Activated effector memory CD4-positive, alpha-beta T cell treated with Interleukin-2 at 50 U/mL for 16 hours (primary cell): Measurements from ENCODE around the gene PLEKHG1.

Experiments
- DNase-seq: peaks from one replicate; pipeline ENCODE4 v3.0.0-alpha.2; 2020

Gene PLEKHG1

DNA sequence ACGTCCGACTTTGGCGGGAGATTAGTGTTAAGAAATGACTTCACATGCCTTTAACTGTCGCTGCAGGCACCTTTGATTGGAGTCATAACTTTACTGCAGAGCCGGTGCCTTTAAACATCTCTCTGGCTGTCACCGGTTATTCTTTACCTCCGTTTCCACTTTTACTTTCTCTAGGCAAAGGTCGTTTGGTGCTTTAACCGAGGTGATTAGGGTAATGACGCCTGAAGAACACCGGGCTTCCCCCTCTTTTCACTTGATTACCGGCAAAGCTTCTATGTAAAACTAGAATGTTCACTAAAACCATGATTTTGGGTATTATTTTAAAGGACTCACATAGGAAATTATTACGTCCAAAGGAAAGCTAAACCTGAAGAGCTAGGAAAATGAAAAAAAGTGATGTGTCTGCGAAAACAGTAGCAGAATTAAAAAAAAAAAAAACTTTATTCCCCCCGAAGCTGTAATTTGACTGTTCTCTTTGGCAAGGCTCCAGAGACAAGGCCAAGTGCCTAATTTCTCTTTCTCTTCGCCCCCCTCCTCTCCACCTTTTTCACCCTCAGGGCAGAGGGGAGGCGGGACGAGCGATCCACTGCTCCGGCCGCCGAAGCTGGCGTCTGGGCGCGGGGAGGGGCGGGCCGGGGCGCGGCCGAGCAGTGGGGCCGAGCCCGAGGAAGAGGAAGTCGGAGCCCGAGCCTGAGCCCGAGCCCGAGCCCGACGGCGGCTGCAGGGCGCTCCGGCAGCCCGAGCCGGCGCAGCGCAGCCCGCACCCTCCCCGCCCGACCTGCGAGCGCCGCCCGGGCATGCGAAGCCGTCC lies at the start of gene PLEKHG1:
PLEKHG1 (plus strand) TSS at position 687 of the 811 bp plus-strand sequence. CDS start 133,797 bp downstream, outside the sequence.
- DNase-seq = peak; percentile 49

DNA sequence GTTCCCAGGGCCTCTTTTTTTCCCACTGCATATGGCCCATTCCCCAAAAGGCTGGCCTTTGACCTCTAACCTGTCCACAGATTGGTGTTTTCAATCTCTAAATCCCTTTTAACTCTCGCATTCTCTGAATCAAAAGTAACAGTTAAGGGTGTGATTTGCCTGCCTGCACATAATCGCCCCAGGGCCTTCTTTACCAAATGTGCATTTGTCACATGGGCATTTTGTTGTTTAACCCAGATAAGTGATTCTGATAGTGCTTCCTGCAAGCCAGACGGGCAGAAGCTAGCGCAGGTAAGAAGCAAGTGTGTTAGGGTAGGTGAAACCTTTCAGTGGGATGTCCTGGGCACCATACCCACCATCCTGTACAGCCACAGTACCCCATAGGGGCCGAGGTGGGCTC lies 49.4 kb upstream of the PLEKHG1 start:
- DNase-seq = no peak

DNA sequence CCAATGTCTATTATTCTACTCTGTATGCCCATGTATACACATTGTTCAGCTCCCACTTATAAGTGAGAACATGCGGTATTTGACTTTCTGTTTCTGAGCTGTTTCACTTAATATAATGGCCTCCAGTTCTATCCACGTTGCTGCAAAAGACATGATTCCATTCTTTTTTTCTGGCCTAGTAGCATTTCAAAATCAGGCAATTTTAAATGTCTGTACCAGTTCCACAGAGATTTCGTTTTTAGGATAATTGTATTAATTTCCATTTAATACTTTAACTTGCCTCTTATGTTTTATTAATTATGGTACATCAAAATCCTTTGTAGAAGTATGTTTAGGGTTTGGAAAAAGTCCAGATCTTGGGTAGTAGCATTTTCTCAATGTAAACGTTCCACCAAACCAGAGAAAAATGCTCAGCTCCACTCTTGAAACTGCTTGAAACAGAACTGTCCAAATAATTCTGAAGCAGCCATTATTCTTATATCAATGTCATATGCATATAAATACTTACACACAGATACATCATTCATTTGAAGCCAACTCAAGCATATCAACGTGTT lies 42.6 kb upstream of the PLEKHG1 start:
- DNase-seq = no peak

DNA sequence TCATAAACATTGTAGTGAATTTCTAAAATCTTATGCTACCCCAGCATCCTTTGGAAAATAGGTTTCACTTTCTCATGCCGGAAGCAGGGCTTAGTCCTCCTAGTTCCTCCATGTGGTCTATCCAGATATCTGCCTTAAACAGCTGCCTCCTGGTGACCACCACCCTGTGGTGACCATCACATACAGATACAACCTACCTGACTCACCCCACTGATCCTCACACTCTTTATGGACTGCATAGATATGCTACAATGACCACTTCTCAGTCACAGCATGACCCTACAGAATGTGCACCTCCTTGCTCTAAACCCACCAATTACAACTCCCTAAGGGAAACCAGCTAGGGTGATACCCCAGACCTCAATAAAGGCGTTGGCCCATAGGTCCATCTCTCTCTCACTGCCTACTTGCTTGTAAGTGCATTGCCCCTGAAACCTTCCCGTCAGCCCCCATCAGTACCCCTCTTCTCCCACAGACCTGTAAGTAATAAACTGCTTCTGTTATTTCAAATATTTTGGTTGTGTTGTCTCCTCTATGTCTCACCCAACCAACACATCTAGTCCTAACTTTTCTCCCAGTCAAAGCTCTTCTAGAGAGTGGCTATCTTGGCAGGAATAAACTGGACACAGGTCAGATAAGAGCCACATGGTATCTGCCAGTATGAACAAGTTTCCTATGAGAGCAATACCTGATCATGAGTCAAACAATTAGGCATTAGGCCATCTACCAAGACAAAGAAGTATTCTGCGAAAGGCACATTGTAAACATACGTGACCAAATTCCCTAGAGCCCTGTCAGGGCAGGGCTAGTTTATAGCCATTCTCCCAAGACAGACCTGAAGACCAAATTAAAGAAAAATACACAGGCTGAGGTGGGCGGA lies 39.4 kb upstream of the PLEKHG1 start:
- no peak for DNase-seq

DNA sequence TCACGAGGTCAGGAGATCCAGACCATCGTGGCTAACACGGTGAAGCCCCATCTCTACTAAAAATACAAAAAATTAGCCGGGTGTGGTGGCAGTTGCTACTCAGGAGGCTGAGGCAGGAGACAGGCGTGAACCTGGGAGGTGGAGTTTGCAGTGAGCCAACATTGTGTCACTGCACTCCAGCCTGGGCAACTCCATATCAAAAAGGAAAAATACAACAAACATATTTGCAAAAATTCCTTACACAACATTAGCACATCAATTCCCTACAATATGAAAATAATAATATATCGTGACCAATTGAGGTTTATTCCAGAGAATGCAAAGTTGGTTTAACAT lies 38.8 kb upstream of the PLEKHG1 start:
- no peak for DNase-seq

DNA sequence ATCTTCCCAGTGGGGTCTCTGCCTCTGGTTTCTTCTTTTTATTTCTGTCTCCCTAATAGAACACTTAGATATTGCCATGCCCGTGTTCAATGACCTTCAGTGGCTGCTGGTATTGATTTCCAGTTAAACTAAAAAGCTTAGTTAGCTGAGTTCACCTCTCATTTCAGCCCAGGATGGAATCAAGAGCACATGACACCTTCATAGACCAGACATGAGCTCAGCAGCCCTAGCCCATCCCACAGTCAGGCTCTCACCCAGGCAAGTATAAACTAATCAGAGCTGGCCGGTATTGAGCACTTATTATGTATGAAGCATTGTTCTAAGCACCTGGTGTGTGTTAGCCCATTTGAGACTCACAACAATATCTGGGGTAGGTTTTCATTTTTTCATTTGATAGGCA lies 33.7 kb upstream of the PLEKHG1 start:
- DNase-seq = no peak

DNA sequence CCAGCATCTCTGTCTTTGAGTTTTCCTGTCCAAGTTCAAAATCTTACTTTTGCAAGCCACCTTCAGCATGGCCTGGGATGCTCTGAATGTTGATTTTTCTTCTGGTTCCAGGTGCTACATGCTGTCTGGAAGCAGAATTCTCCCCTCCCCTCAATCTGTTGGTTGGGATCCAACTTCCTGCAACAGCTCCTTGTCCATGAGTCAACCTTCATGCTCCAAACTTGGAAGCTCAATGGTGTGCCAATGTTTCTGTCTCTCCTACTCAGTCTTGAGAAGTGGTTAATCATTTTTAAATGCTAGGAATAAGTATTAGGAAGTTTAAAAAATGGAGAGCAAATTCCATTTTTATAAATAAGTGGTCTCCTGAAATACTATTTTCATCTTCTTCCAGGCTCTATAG lies 33.2 kb upstream of the PLEKHG1 start:
- DNase-seq = no peak

DNA sequence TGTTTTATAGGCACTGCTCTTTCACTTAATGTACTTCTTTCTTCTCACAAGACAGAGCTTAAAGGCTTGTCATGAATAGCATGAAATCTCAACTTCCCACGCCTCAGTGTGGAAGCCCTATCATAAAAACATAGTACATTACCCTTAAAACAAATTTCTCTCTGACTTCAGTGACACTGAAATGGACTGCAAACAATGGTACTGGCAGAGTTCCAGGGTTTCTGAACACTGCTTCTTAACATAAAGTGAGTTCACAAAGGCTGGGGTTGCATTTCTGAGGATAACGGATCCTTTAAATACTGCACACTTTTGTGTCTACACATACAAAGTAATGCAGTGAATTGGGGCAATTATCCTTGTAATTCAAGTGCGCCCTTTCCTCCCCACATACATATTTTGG lies 32.3 kb upstream of the PLEKHG1 start:
- DNase-seq = no peak

DNA sequence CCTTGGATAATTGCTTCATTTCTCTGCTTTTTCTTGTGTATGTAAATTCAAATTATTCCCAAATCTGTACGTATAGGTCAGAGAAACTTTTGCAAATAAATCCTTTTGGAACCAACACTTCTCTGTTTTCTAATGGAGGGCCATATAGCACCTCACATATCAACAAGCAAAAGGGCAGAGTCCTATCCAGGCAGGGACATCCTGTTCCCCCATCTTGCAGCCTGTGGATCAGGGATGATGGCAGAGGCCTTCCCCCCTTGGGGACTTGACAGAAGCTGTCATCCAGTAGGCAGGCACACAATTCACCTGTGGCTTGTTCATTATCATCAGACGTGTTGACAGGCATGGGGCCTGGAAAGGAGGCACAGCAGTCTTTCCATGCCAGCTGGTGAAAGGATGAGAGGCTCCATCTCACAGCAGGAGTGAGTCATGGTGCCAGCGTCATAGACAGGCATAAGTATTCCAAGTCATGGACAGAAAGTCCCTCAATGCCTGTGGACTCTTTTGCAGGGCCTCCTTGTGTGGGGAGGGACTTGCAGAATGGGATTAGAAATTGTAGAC lies 31.8 kb upstream of the PLEKHG1 start:
- DNase-seq = no peak

DNA sequence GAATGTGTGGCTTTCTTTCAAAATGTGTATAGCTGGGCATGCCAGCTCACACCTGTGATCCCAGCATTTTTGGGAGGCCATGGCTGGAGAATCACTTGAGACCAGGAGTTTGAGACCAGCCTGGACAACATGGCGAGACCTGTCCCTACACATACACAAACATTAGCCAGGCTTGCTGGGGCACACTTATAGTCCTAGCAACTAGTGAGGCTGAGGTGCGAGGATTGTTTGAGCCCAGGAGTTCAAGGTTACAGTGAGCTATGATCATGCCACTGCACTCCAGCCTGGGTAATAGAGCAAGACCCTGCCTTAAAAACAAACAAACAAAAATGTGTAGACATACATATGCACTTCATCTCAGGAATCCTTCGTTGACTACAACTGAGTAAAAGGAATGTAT lies 31.1 kb upstream of the PLEKHG1 start:
- no peak for DNase-seq

DNA sequence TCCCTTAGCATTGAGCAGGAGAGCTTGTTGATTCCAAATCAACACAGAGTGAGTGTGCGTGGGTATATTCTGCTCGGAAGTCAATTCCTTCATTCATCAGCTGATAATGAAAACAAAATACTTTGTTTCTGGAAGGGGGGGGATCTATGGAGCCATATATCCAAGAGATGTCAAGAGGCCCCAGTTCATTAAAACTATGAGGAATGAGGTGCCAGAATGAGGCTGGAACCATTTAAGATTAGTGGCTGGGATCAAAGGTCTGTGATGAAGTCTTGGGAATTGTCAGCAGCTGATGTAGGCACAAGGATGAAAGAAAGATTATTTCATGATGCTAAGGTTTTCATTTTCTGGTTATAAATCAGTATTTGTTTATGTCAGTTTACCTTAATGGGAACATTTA lies 30.5 kb upstream of the PLEKHG1 start:
- no peak for DNase-seq

DNA sequence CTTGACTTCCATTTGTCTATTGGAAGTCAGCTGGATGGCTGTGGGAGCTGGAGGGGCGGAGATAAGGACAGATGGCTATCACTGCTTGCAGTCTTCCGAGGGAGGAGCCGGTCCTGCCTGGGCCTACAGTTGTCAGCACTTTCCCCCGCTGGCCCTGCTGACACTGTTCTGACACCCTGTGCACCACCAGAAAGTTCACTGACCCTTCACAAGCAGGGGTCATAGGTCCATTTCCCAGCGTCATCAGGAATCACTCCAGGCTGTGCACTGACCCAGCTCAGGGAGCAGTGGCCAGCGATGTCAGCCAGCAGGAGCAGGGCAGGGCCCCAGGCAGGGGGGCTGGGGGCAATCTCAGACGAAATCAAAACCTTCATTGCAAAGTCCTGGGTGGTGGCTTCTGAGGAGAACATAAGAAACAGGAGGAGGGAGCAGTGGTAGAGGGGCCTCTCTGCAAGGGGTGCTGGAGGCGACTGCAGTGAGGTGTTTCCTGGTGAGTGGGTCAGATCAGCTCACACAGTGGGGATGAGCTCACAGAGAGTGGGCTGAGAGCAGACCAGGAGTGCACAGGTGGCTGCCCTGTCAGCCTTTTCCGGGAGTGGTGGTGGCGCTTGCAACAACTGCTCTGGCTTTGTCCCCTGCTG lies 26.5 kb upstream of the PLEKHG1 start:
- no peak for DNase-seq

DNA sequence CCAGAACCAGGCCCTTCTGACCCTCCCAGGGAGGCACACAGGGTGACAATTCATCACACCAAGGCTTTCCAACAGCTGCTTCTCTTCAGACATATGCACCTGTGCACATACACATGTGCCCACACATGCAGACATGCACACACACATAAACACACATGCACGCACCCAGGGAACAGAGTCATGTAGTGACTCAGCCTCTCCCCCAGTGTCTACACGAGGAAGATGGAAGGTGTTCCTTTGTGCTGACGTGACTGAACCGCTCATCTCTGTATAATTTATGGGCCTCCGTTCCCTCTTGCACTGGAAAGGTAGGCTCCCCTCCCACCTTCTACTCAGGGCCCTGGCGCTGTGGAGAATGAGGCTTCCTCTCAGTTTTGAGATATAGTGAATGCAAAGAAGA lies 23.8 kb upstream of the PLEKHG1 start:
- no peak for DNase-seq

DNA sequence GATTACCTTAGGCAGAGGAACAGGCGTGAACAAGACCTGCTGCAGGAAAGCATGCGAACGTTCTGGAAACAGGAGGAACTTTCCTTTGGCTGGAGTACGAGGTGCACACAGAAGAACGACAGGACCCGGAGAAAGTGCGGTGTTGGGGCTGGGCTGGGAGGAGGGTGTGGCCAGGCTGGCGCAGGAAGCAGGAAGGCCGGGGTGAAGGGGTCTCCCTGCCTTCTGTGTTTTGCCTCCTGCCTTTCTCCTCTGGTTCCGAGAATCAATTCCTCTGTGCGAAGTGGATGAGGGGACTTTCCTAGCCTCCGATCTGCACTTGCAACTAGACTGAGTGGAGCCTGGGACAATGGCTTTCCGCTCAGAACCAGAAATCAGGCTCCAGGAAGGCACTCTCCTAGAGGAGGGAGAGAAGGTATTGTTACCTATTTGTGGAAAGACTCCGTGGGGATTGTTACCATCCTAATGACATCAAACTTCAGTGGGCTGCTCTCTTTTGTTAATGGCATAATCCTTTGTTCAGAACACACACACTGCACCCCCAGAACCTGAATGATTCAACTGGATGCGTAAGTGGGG lies 22.9 kb upstream of the PLEKHG1 start:
- no peak for DNase-seq

DNA sequence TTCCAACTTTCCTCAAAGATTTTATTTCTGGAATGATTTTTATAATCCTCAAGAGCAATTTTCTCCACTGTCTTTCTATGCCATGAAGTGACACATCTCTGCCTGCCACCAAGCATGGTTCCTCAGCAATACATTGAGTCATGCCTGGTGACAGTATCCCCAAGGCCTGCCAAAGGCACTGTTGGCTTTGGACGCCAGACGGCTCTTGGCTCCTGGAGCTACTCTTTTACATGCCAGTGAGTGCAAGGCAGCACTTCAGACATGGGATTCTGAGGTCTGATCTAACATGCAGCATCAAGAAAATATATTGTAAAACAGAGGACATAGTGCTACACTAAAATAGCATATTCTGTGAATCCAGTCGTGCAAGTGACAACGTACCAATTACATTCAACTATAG lies 20.1 kb upstream of the PLEKHG1 start:
- DNase-seq = no peak

DNA sequence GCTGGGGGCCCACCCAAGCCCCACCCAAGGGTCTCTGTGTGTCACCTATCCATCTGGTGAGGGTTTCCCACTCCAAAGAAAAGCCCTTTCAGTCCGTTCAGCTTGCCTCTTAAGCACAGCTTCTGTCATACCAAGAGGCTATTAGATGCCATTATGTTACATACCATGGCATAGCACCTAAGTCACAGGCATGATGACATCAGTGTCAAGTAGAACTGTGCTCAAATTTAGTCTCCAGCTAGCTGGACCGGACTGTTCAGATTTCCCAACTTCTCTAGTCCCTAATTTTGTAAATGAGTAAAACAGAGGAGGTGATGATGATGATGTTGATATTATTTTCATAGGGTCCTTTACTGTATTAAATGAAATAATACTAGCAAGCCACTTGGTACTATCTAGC lies 19.2 kb upstream of the PLEKHG1 start:
- DNase-seq = no peak

DNA sequence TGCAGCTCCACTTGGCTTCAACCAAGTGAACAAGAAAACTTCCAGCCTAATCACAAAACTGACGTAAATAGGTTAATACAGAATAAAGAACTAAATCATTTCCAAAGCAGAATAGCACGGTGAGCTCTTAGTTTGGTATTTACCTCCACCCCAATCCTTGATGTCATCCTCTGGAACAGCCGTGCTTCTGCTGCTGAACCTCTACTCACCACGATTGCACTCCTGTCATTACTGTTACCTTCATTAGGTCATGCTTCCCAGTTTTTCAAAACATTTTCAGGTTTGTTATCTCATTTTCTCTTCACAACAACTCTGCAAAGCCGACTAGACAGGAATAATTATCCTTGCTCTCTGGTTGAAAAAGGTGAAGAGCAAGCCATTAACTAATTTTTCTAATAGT lies 15.6 kb upstream of the PLEKHG1 start:
- DNase-seq = no peak

DNA sequence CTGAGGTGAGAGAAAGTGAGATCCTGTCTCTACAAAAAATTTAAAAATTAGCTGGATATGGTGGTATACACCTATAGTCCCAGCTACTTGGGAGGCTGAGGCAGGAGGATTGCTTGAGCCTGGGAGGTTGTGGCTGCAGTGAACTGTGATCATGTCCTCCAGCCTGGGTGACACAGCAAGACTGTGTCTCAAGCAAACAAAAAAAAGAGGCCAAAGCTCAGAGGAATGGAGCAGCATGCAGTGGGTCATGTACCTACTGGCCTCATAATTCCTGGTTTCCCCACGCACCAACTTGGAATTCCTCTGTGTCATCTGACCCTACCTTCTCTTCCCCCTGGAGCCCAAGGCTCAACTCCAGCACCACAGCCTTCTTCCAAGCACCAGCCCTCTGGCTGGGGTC lies 15.1 kb upstream of the PLEKHG1 start:
- no peak for DNase-seq

DNA sequence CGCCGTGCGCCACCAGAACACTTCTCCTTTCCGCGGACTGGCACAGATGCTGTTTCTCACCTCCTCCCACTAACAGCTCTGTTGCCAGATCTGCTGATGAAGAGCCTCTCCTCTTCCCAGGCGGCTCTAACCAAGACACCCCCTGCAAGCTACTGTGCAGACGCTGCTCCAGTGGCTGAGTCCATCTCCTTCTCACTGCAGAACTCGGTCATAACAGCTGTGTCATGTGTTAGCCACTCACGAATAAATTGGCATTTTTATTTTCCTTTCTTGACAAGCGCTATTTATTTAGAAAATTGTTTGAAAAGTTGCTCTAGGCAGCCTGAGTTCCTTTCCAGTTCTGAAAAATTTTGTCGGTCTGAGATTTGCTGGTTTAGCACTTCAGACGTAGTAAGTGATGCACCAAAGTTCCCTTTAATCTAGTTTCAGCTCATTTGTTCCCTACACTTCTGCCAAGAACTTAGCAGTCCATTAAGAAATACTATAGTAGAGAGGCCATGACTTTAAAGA lies 12.8 kb upstream of the PLEKHG1 start:
- DNase-seq = no peak

DNA sequence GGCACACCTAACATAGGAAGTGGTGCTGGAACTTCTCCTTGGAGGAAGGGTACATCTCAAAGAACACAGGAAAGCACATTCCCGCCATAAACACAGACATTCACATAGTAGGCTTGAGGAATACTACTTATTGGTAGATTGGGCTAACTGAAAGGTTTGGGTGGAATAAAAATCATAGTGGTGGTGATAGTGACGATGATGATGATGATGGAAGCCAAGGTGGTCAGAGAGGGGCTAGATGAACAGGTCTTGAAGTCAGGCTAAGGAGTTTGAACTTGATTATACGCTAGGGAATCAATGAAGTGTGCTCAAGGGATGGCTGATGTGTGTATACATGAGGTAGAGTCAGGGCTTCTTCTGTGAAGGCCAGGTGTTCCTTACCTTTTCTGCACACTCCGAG lies 12.0 kb upstream of the PLEKHG1 start:
- DNase-seq = no peak

DNA sequence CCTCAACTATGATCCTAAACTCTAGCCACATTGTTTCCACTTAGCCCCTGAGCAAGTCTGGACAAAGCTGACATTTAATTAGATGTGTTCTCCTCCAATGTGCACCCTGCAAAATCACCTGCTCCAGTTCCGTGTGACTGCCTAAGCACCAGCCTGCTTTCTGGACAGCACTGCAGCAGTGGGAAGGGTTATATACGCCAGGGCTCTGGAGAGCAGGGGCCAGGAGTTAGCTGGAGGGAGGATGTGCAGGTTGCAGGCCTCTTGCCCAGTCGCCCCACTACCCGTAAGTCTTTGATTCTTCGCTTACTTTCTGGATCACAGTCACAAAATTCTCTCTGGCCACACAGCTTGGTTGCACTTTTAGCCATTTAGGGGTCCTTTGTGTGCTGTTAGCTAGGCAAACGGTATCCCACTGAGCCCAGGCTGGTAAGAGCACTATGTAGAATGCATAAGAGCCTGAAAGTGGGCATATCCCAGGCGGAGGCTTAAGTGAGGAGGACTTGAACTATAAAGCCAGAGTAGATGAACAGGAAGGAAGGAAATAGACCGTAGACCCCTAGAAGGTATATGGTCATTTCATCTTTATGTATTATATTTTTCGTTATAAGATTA lies 10.7 kb upstream of the PLEKHG1 start:
- no peak for DNase-seq

DNA sequence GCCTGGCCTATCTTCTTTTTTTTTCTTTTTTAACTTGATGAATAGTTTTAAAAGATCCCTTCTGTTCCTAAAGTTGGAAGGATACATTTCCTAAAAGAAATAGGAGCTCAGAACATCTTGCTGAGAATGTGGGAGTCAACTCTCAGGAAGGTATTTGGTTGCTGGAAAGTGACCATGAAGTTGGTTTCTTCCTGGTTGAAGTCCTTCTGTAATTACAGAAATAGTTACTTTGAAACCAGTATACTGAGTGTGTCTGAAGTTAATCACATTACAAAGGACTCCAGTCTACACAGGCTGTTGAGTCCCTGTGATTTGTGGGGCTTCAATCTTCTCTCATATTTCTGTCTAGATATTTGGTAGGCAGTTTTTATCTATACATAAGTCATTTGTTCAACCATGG lies 9.8 kb upstream of the PLEKHG1 start:
- no peak for DNase-seq
